ENCODE data around the gene NTRK3.

DNA sequence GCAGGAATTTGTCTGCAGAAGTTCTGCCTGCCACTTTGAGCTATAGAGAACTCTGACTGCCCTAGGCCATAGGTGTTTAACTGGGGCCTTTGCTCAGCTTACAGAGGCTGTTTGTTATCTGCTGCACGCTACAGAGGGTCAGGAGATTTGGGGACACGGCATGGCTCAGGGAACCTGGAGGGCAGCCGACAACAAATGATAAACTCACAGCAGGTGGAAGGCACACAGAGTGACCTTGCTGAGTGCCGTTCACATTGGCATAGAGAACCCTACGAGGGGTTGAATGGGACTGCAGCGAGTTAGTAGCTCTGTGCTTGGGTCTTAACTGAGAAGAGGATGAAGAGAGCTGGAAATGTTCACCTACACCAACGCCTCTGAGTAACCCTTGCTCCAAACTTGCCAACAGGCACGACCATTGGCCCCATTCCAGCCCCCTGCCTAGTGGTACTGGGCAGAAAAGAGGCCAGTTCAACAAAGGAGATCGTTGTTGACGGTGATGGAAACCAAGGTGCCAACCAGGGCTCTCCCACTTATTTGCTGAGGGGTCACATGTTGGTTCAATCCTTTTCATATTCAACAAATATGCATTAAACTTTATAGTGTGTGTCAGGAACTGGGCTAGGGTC, 301.1 kb downstream of the NTRK3 start:
- TF ChIP-seq, protein P1, sequence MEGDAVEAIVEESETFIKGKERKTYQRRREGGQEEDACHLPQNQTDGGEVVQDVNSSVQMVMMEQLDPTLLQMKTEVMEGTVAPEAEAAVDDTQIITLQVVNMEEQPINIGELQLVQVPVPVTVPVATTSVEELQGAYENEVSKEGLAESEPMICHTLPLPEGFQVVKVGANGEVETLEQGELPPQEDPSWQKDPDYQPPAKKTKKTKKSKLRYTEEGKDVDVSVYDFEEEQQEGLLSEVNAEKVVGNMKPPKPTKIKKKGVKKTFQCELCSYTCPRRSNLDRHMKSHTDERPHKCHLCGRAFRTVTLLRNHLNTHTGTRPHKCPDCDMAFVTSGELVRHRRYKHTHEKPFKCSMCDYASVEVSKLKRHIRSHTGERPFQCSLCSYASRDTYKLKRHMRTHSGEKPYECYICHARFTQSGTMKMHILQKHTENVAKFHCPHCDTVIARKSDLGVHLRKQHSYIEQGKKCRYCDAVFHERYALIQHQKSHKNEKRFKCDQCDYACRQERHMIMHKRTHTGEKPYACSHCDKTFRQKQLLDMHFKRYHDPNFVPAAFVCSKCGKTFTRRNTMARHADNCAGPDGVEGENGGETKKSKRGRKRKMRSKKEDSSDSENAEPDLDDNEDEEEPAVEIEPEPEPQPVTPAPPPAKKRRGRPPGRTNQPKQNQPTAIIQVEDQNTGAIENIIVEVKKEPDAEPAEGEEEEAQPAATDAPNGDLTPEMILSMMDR (IDR thresholded peaks at IDR 0.05), result no peak
- no peak for TF ChIP-seq POLR2A (IDR thresholded peaks at IDR 0.05)
